Fibroblast of lung (primary cell): ENCODE data around the gene KDM5B. TPM values are rescaled to one million over a fixed set of nuclear protein-coding genes. Genes with fewer than 3 reads are reported as not detected.

Source experiments
- DNase-seq, 2 donors: peaks; one replicate each; pipeline versions ENCODE4 v3.0.0 to v3.0.0-alpha.2; 2010; ENCODE audit warnings: low read depth in 2 of 2
- H2AFZ ChIP-seq: 2 replicates; pipeline ENCODE4 v1.5.1; 2012; ENCODE audit warnings: low read length, control low read depth, inconsistent platforms
- H3K27ac ChIP-seq: 2 replicates; pipeline ENCODE4 v1.5.1; 2011; ENCODE audit warnings: low read length, control low read depth; ENCODE audit not compliant: insufficient read depth
- H3K27me3 ChIP-seq: 2 replicates; pipeline ENCODE4 v1.5.1; 2011; ENCODE audit warnings: mild to moderate bottlenecking, low read length; ENCODE audit not compliant: control insufficient read depth, insufficient read depth
- H3K36me3 ChIP-seq: 2 replicates; pipeline ENCODE4 v1.5.1; 2011; ENCODE audit warnings: low read length; ENCODE audit not compliant: control insufficient read depth, insufficient read depth
- H3K4me1 ChIP-seq: 2 replicates; pipeline ENCODE4 v1.5.1; 2011; ENCODE audit warnings: low read length; ENCODE audit not compliant: control insufficient read depth, insufficient read depth; ENCODE audit errors: extremely low read depth
- H3K4me2 ChIP-seq: 2 replicates; pipeline ENCODE4 v1.5.1; 2011; ENCODE audit warnings: low read length, control low read depth; ENCODE audit not compliant: insufficient read depth; ENCODE audit errors: extremely low read depth
- H3K4me3 ChIP-seq, 4 experiments: fragments of 200-600 bp in 1 of 4; sonication (generic) in 1 of 4; replicated peaks in 1 of 4; 2 replicates each; pipeline ENCODE4 v1.5.1; 2011 to 2016; ENCODE audit warnings: low read length in 4 of 4, low read depth in 3 of 4, mild to moderate bottlenecking in 3 of 4, control low read depth in 2 of 4, inconsistent platforms in 1 of 4, mixed read lengths in 1 of 4; ENCODE audit not compliant: insufficient read depth in 1 of 4; ENCODE audit errors: control extremely low read depth in 1 of 4
- H3K79me2 ChIP-seq: 2 replicates; pipeline ENCODE4 v1.5.1; 2012; ENCODE audit warnings: mild to moderate bottlenecking, low read length, inconsistent platforms; ENCODE audit not compliant: control insufficient read depth, insufficient read depth
- H3K9ac ChIP-seq: 2 replicates; pipeline ENCODE4 v1.5.1; 2011; ENCODE audit warnings: mild to moderate bottlenecking, low read length, control low read depth; ENCODE audit not compliant: insufficient read depth
- H3K9me3 ChIP-seq: 2 replicates; pipeline ENCODE4 v1.5.1; 2012; ENCODE audit warnings: low read depth, low read length; ENCODE audit not compliant: control insufficient read depth, insufficient read depth
- H4K20me1 ChIP-seq: 2 replicates; pipeline ENCODE4 v1.5.1; 2011; ENCODE audit warnings: low read length; ENCODE audit not compliant: control insufficient read depth, insufficient read depth; ENCODE audit errors: extremely low read depth
- CTCF ChIP-seq, 2 donors: IDR thresholded peaks in 1 of 2; conservative IDR thresholded peaks in 1 of 2; 1 replicate in 1 of 2; 2 replicates in 1 of 2; pipeline ENCODE4 v1.5.1; 2011 to 2012; ENCODE audit warnings: low read length in 2 of 2, control low read depth in 1 of 2, inconsistent platforms in 1 of 2, low read depth in 1 of 2, mild to moderate bottlenecking in 1 of 2
- EZH2 ChIP-seq: IDR thresholded peaks from 2 replicates; pipeline ENCODE4 v1.5.1; 2012; ENCODE audit warnings: low read length, control low read depth, mild to moderate bottlenecking; ENCODE audit errors: missing control alignments
- polyA plus RNA-seq, 2 donors: library from polyadenylated mRNA; depleted of rRNA in 1 of 2; stranded (reverse) in 1 of 2; unstranded in 1 of 2; fragments of >200 nt; gene quantifications; 2 replicates each; pipeline ENCODE4 v1.2.1, GENCODE V29; 2011 to 2012; ENCODE audit warnings: missing spikeins in 1 of 2
- total RNA-seq: library from RNA; depleted of rRNA; stranded (reverse); fragments of >200 nt; gene quantifications from 2 replicates; pipeline ENCODE4 v1.2.1, GENCODE V29; 2014

KDM5B gene
- total and polyA plus RNA-seq, 2 donors (not counting 1 experiment from before 2014, with no cell fraction given), result 52.0 to 82.2 TPM

- no peak for TF ChIP-seq CTCF (conservative IDR thresholded peaks at IDR 0.05 in 1 of 2, IDR thresholded peaks at IDR 0.05 in 1 of 2; ENCODE audit: low read depth in 1 of 2, low read length in 2 of 2)
- no peak for TF ChIP-seq EZH2
- H2AFZ ChIP-seq, result no peak overlapping the region
- no peak overlapping the region for H3K27ac ChIP-seq
- no peaks in the 10 kb centered on the region for H4K20me1 ChIP-seq
- H3K27me3 ChIP-seq, result peaks cover 8% of the 10 kb centered on the region
- no peak overlapping the region for H3K9ac ChIP-seq
- no peak overlapping the region for H3K4me2 ChIP-seq
- H3K36me3 ChIP-seq, result no peaks in the 10 kb centered on the region
- H3K9me3 ChIP-seq, result no peaks in the 10 kb centered on the region
- H3K79me2 ChIP-seq, result no peaks in the 10 kb centered on the region
- H3K4me3 ChIP-seq, result no peak overlapping the region
- no peaks in the 10 kb centered on the region for H3K4me1 ChIP-seq
- no peak for DNase-seq
Measured at GRCh38 chr1:202843081-202843480, 34.9 kb upstream of the KDM5B start.

GRCh38 chr1:202837746-202838262, 29.6 kb upstream of the KDM5B start:
- H4K20me1 ChIP-seq, result no peaks in the 10 kb centered on the region
- no peaks in the 10 kb centered on the region for H3K9me3 ChIP-seq
- no peaks in the 10 kb centered on the region for H3K79me2 ChIP-seq
- TF ChIP-seq EZH2 (no peak), CTCF (conservative IDR thresholded peaks at IDR 0.05 in 1 of 2, IDR thresholded peaks at IDR 0.05 in 1 of 2; ENCODE audit: low read depth in 1 of 2, low read length in 2 of 2) (no peak)
- no peak overlapping the region for H3K4me3 ChIP-seq
- no peak overlapping the region for H3K27ac ChIP-seq
- H3K4me1 ChIP-seq, result no peaks in the 10 kb centered on the region
- H3K4me2 ChIP-seq, result no peak overlapping the region
- no peaks in the 10 kb centered on the region for H3K36me3 ChIP-seq
- no peak for DNase-seq
- no peak overlapping the region for H2AFZ ChIP-seq
- no peak overlapping the region for H3K9ac ChIP-seq
- peaks cover 26% of the 10 kb centered on the region for H3K27me3 ChIP-seq

DNA sequence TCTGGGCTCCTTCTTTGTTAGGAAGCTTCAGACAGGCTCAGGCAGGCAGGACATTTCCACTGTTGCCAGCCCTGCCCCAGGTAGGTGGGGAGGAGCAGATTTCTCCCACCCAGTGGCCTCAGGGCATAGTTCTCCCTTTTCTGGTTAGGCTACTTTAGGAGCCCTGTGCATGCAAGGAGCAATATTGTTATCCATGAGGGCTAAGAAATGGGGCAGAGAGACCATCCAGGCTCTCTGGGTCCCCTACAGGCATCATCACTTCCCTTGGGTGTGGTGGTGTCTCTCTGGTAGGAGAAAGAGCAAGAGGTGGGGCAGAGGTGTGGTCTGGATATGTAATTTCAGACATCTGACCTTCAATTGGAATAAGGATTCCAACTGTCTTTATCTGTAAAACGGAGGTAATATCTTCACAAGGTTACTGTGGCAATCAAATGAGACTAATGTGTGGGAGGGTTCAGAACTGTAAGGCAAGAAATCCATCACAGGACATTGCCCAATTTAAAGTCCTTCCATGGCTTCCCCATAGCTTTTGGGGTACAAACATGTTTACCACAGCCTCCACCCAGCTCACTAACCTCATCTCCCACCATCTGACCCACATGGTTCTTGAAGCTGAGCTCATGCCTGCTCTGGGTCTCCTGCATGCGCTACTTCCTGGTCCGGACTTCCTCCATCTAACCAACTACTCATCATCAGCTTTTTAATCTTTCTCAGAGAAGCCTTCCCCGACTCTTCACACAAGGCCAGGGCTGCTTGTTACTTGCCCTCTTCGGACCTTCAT, 28.6 kb upstream of the KDM5B start:
- no peaks in the 10 kb centered on the region for H3K79me2 ChIP-seq
- TF ChIP-seq EZH2 (no peak), CTCF (conservative IDR thresholded peaks at IDR 0.05 in 1 of 2, IDR thresholded peaks at IDR 0.05 in 1 of 2; ENCODE audit: low read depth in 1 of 2, low read length in 2 of 2) (no peak)
- H3K9me3 ChIP-seq, result no peaks in the 10 kb centered on the region
- H4K20me1 ChIP-seq, result no peaks in the 10 kb centered on the region
- H3K4me3 ChIP-seq, result no peak overlapping the region
- no peaks in the 10 kb centered on the region for H3K36me3 ChIP-seq
- H3K27ac ChIP-seq, result no peak overlapping the region
- no peak overlapping the region for H3K4me2 ChIP-seq
- DNase-seq, result no peak
- peaks cover 26% of the 10 kb centered on the region for H3K27me3 ChIP-seq
- H3K4me1 ChIP-seq, result no peaks in the 10 kb centered on the region
- no peak overlapping the region for H2AFZ ChIP-seq
- no peak overlapping the region for H3K9ac ChIP-seq
